Tibial nerve (tissue), 4 donors: Measurements from ENCODE around the gene RSPH9. TPM values are rescaled to one million over a fixed set of nuclear protein-coding genes. Genes with fewer than 3 reads are reported as not detected.

ENCODE experiments used
- DNase-seq, 2 donors: peaks; one replicate each; pipeline ENCODE4 v3.0.0-alpha.2; 2019; ENCODE audit warnings: low spot score in 2 of 2
- H3K27ac ChIP-seq, 4 donors: fragments of 200-600 bp; sonication (generic) in 3 of 4; one replicate each; pipeline ENCODE4 v1.5.1; 2017 to 2019; ENCODE audit warnings: mild to moderate bottlenecking in 1 of 4
- H3K27me3 ChIP-seq, 2 donors: fragments of 200-600 bp; sonication (generic) in 1 of 2; one replicate each; pipeline versions ENCODE4 v1.5.1 to v1.6.0; 2017 to 2019
- H3K36me3 ChIP-seq, 3 donors: fragments of 200-600 bp; sonication (generic); one replicate each; pipeline ENCODE4 v1.5.1; 2018 to 2019
- H3K4me1 ChIP-seq, 4 donors: fragments of 200-600 bp; sonication (generic) in 3 of 4; one replicate each; pipeline ENCODE4 v1.5.1; 2017 to 2019
- H3K4me3 ChIP-seq, 4 donors: fragments of 200-600 bp; sonication (generic) in 3 of 4; one replicate each; pipeline ENCODE4 v1.5.1; 2017 to 2019; ENCODE audit warnings: mild to moderate bottlenecking in 1 of 4, moderate library complexity in 1 of 4
- H3K9me3 ChIP-seq, 4 donors: fragments of 200-600 bp; sonication (generic) in 3 of 4; one replicate each; pipeline ENCODE4 v1.5.1; 2017 to 2019
- EP300 ChIP-seq, 2 donors: sonication (generic); formaldehyde crosslinking; IDR thresholded peaks; one replicate each; pipeline ENCODE4 v1.6.1; 2017; ENCODE audit warnings: antibody characterized with exemption in 2 of 2, mild to moderate bottlenecking in 1 of 2
- POLR2A ChIP-seq, 2 donors: fragments of 450-650 bp; IDR thresholded peaks; one replicate each; pipeline ENCODE4 v1.6.1; 2017; ENCODE audit warnings: antibody characterized with exemption in 2 of 2, mild to moderate bottlenecking in 2 of 2, moderate library complexity in 2 of 2
- WGBS, 2 donors: methylation state at CpG; one replicate each; pipeline ENCODE4 v1.1.5; 2018; 5-methylcytosine and 5-hydroxymethylcytosine counted together
- total RNA-seq, 4 donors: library from RNA; depleted of rRNA; stranded (reverse); fragments of >200 nt; gene quantifications; one replicate each; pipeline ENCODE4 v1.1.0, GENCODE V29; 2016
- TF ChIP-seq, protein P1 (sequence below), 5 experiments: fragments of 200-600 bp in 3 of 5; fragments of 450-650 bp in 2 of 5; sonication (generic) in 3 of 5; IDR thresholded peaks; one replicate each; pipeline ENCODE4 v1.5.1; 2016 to 2019; ENCODE audit warnings: antibody characterized with exemption in 5 of 5, mild to moderate bottlenecking in 3 of 5, moderate library complexity in 2 of 5

RSPH9 gene
- total RNA-seq, 4 donors from 2014 or later: 0.30 to 0.66 (median 0.63) TPM; not detected in 1

- TF ChIP-seq EP300 (IDR thresholded peaks at IDR 0.05) (no peak), POLR2A (IDR thresholded peaks at IDR 0.05) (no peak)
- TF ChIP-seq, protein P1, sequence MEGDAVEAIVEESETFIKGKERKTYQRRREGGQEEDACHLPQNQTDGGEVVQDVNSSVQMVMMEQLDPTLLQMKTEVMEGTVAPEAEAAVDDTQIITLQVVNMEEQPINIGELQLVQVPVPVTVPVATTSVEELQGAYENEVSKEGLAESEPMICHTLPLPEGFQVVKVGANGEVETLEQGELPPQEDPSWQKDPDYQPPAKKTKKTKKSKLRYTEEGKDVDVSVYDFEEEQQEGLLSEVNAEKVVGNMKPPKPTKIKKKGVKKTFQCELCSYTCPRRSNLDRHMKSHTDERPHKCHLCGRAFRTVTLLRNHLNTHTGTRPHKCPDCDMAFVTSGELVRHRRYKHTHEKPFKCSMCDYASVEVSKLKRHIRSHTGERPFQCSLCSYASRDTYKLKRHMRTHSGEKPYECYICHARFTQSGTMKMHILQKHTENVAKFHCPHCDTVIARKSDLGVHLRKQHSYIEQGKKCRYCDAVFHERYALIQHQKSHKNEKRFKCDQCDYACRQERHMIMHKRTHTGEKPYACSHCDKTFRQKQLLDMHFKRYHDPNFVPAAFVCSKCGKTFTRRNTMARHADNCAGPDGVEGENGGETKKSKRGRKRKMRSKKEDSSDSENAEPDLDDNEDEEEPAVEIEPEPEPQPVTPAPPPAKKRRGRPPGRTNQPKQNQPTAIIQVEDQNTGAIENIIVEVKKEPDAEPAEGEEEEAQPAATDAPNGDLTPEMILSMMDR (IDR thresholded peaks at IDR 0.05): no peak
- no peak for DNase-seq
- 49 to 54% methylated on average over 11 of the region's 11 CpGs for WGBS, 2 donors
- H3K4me3 ChIP-seq: no peak overlapping the region
- H3K27me3 ChIP-seq: no peaks in the 10 kb centered on the region
- peaks cover 0 to 64% (median 6%) of the 10 kb centered on the region in 3 donors for H3K36me3 ChIP-seq
- no peak overlapping the region for H3K27ac ChIP-seq
- no peaks in the 10 kb centered on the region for H3K9me3 ChIP-seq
- peaks cover 0 to 36% (median 7%) of the 10 kb centered on the region in 4 donors for H3K4me1 ChIP-seq
Observed at GRCh38 chr6:43680308-43681200, 35.7 kb downstream of the RSPH9 start.

DNA sequence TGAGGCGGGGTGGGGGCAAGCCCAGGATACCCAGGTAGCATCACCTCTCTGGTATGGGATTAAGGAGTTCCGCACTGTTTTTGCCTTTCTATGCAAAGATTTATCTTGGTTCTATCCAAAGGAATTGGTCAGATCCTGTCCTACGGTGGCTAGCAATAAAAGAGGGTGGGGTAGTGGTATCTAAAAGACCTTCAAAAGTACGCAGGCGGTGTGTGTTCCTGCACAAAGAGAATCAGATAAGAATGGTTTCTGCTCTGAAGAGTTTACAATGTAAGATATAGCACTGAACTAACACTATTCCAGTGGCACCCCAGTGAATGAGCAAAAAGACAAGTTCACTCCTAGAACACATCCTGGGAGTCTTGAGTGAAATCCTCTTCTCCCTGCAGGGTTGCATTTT lies 36.5 kb downstream of the RSPH9 start:
- WGBS, 2 donors: 81 to 91% methylated on average over 5 of the region's 5 CpGs
- TF ChIP-seq, protein P1 (IDR thresholded peaks at IDR 0.05): no peak
- TF ChIP-seq POLR2A (IDR thresholded peaks at IDR 0.05) (no peak), EP300 (IDR thresholded peaks at IDR 0.05) (no peak)
- no peak for DNase-seq
- H3K4me3 ChIP-seq: no peak overlapping the region
- no peak overlapping the region for H3K27ac ChIP-seq
- no peaks in the 10 kb centered on the region for H3K27me3 ChIP-seq
- no peaks in the 10 kb centered on the region for H3K9me3 ChIP-seq
- peaks cover 0 to 57% (median 6%) of the 10 kb centered on the region in 3 donors for H3K36me3 ChIP-seq
- peaks cover 0 to 44% (median 10%) of the 10 kb centered on the region in 4 donors for H3K4me1 ChIP-seq

- peaks cover 0 to 53% (median 17%) of the 10 kb centered on the region in 4 donors for H3K4me1 ChIP-seq
- no peaks in the 10 kb centered on the region for H3K9me3 ChIP-seq
- TF ChIP-seq EP300 (IDR thresholded peaks at IDR 0.05): no peak
- TF ChIP-seq, protein P1 (IDR thresholded peaks at IDR 0.05): no peak
- no peak for TF ChIP-seq POLR2A (IDR thresholded peaks at IDR 0.05)
- 65 to 68% methylated on average over 8 of the region's 8 CpGs for WGBS, 2 donors
- H3K36me3 ChIP-seq: peaks cover 0 to 41% (median 2%) of the 10 kb centered on the region in 3 donors
- H3K4me3 ChIP-seq: no peak overlapping the region
- no peaks in the 10 kb centered on the region for H3K27me3 ChIP-seq
- DNase-seq: no peak
- no peak overlapping the region for H3K27ac ChIP-seq
Observed at GRCh38 chr6:43682724-43683429, 38.0 kb downstream of the RSPH9 start.

DNA sequence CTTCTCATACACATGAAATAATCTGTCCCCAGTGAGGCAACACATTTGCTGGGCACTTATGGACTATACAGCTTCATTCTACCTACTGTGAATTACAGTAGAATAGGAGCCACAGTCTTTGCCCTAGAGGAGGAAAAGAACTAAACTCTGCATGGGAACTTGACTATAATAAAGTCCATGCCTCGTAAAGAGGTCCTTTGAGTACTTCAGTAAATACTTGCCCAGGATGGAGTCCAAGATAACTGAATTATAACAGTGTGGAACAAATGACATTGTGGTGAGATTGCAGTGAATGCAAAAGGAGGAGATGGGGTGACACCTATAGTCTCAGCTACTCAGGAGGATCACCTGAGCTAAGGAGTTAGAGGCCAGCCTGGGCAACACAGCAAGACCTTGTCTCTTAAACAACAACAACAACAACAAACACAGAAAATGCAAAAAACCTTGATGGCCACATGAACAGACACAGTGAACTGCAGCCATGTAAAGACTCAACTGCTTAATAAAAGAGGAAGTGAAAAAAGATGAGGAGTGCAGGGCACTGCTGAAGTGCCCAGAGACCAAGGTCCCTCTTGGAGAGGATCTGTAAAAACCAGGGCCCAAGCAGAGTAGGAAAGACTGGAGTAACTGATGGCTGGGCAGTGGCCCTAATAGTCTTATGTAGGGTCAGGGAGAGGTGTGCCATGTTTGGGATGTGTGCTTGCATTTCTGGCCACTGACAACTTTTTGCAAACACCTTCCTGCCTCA lies 39.0 kb downstream of the RSPH9 start:
- H3K4me3 ChIP-seq: no peak overlapping the region
- peaks cover 0 to 59% (median 17%) of the 10 kb centered on the region in 4 donors for H3K4me1 ChIP-seq
- no peaks in the 10 kb centered on the region for H3K9me3 ChIP-seq
- DNase-seq: no peak
- no peaks in the 10 kb centered on the region for H3K27me3 ChIP-seq
- 35 to 50% methylated on average over 1 of the region's 1 CpG for WGBS, 2 donors
- H3K27ac ChIP-seq: no peak overlapping the region
- TF ChIP-seq, protein P1 (IDR thresholded peaks at IDR 0.05): no peak
- TF ChIP-seq POLR2A (IDR thresholded peaks at IDR 0.05) (no peak), EP300 (IDR thresholded peaks at IDR 0.05) (no peak)
- peaks cover 0 to 31% (median 0%) of the 10 kb centered on the region in 3 donors for H3K36me3 ChIP-seq
